ENCODE results near the gene NOCT.

Gene NOCT

GRCh38 chr4:139009702-139010101 is 5.9 kb upstream of the NOCT start:
- no peak for TF ChIP-seq ZFP41 (tag by site-specific recombination; IDR thresholded peaks at IDR 0.05; ENCODE audit: borderline replicate concordance)
- no peak for TF ChIP-seq ZNF600 (tag by site-specific recombination; IDR thresholded peaks at IDR 0.05)
- no peak for TF ChIP-seq ZBTB49 (tag by site-specific recombination; IDR thresholded peaks at IDR 0.05; ENCODE audit: low read depth)
- TF ChIP-seq ZSCAN23 (tag by site-specific recombination; IDR thresholded peaks at IDR 0.05) = no peak
- TF ChIP-seq KLF1 (tag by site-specific recombination; IDR thresholded peaks at IDR 0.05) = no peak
- TF ChIP-seq ZNF623 (tag by site-specific recombination; IDR thresholded peaks at IDR 0.05) = no peak
- TF ChIP-seq ZFP3 (tag by site-specific recombination; IDR thresholded peaks at IDR 0.05; ENCODE audit: low read depth) = no peak
- no peak for TF ChIP-seq ZNF664 (tag by site-specific recombination; IDR thresholded peaks at IDR 0.05)
- no peak for TF ChIP-seq REPIN1 (tag by site-specific recombination; IDR thresholded peaks at IDR 0.05; ENCODE audit: low read depth)
- no peak for TF ChIP-seq SCRT1 (tag by site-specific recombination; IDR thresholded peaks at IDR 0.05; ENCODE audit: borderline replicate concordance)

GRCh38 chr4:139011225-139011950 is 4.2 kb upstream of the NOCT start:
- Histone ChIP-seq H3K4me3 (ENCODE audit: low read depth, low read length) (no peak overlapping the region), H3K36me3 (ENCODE audit: control insufficient read depth in 2 of 2, insufficient read depth in 1 of 2, low read length in 2 of 2) (no peaks in the 10 kb centered on the region), H3K27ac (ENCODE audit: extremely low read depth, low read depth, low read length) (no peak overlapping the region), H3K9me3 (ENCODE audit: control insufficient read depth, insufficient read depth, low read depth, low read length) (no peaks in the 10 kb centered on the region), H3K4me1 (ENCODE audit: control insufficient read depth, insufficient read depth, low read length) (no peaks in the 10 kb centered on the region)
- POLR2A ChIA-PET = no interaction called here
- TF ChIP-seq ZNF311 (tag by site-specific recombination; IDR thresholded peaks at IDR 0.05; ENCODE audit: borderline replicate concordance) (no peak), ZNF18 (tag by site-specific recombination; IDR thresholded peaks at IDR 0.05) (no peak), ZNF701 (tag by site-specific recombination; IDR thresholded peaks at IDR 0.05) (no peak), ELK4 (IDR thresholded peaks at IDR 0.05; ENCODE audit: borderline replicate concordance, low read depth, low read length) (no peak), ZNF16 (tag by site-specific recombination; IDR thresholded peaks at IDR 0.05; ENCODE audit: low read depth) (no peak), BCL11A (tag by site-specific recombination; IDR thresholded peaks at IDR 0.05; ENCODE audit: low read depth) (no peak), YY2 (tag by site-specific recombination; IDR thresholded peaks at IDR 0.05) (no peak), ZNF157 (tag by site-specific recombination; IDR thresholded peaks at IDR 0.05) (no peak), ZNF202 (tag by site-specific recombination; IDR thresholded peaks at IDR 0.05; ENCODE audit: borderline replicate concordance) (no peak), BCL11B (tag by site-specific recombination; IDR thresholded peaks at IDR 0.05; ENCODE audit: low read depth) (no peak)
- CTCF ChIA-PET = no interaction called here

More at GRCh38 chr4:139009702-139010101, 5.9 kb upstream of the NOCT start:
- ChIA-PET POLR2A (no interaction called here), CTCF (no interaction called here)
- no peaks in the 10 kb centered on the region for H3K9me3 ChIP-seq (ENCODE audit: control insufficient read depth, insufficient read depth, low read depth, low read length)
- H3K4me1 ChIP-seq (ENCODE audit: control insufficient read depth, insufficient read depth, low read length) = no peaks in the 10 kb centered on the region
- H3K4me3 ChIP-seq (ENCODE audit: low read depth, low read length) = no peak overlapping the region
- H3K36me3 ChIP-seq (ENCODE audit: control insufficient read depth in 2 of 2, insufficient read depth in 1 of 2, low read length in 2 of 2) = no peaks in the 10 kb centered on the region
- no peak overlapping the region for H3K27ac ChIP-seq (ENCODE audit: extremely low read depth, low read depth, low read length)
